RPMI7951 (cell line): Measurements from ENCODE around the gene ECHDC3. TPM values are rescaled to one million over a fixed set of nuclear protein-coding genes. Genes with fewer than 3 reads are reported as not detected.

Experiments
- total RNA-seq: library from RNA; depleted of rRNA; stranded (reverse); fragments of >200 nt; shearing (Covaris generic); gene quantifications from 2 replicates; pipeline ENCODE4 v1.2.3, GENCODE V29; 2014; rRNA removed

ECHDC3 gene
- total RNA-seq, 1 experiment from 2014 or later = 8.2 TPM

Other genes starting within 250 kb of the ECHDC3 start
- gene USP6NL, start 130.7 kb upstream of the ECHDC3 start, total RNA-seq = 14.2 and 18.1 TPM in 2 replicates
- 0.84 and 1.6 TPM in 2 replicates for gene PROSER2, start 81.0 kb downstream of the ECHDC3 start, total RNA-seq